Activated CD4-positive, CD25-positive, alpha-beta regulatory T cell treated with anti-CD3 and anti-CD28 coated beads, Interleukin-2, amount 50 U/mL, for 72 hours (primary cell): ENCODE data around the gene ABCC12.
"Not testable (repeated sequence)": the region's sequence is repeated elsewhere in the genome, so short reads cannot be mapped to it uniquely, and the experiment has no call there.

Source experiments
- DNase-seq: peaks from one replicate; pipeline ENCODE4 v3.0.0; 2021

ABCC12 gene

GRCh38 chr16:48155926-48156789 lies at the start of gene ABCC12:
Gene ABCC12, minus strand, starts transcription at chr16:48155993. Its CDS starts 9,569 bp downstream, at chr16:48146424.
- DNase-seq = no peak

DNA sequence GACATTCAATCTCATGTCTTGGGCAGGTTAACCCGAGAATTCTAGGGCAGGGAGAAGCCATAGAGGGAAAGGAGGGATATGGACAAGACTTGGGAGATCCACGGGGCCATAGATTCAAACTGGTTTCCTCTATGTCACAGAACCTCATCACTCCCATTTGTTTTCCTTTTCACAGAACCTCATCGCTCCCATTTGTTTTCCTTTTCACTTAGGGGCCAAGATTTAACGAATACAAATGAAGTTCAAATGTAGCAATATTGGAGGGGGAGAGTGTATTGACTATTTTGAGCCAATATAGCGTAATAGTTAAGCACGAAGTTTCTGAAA lies 49.0 kb upstream of the ABCC12 start:
- no peak for DNase-seq

DNA sequence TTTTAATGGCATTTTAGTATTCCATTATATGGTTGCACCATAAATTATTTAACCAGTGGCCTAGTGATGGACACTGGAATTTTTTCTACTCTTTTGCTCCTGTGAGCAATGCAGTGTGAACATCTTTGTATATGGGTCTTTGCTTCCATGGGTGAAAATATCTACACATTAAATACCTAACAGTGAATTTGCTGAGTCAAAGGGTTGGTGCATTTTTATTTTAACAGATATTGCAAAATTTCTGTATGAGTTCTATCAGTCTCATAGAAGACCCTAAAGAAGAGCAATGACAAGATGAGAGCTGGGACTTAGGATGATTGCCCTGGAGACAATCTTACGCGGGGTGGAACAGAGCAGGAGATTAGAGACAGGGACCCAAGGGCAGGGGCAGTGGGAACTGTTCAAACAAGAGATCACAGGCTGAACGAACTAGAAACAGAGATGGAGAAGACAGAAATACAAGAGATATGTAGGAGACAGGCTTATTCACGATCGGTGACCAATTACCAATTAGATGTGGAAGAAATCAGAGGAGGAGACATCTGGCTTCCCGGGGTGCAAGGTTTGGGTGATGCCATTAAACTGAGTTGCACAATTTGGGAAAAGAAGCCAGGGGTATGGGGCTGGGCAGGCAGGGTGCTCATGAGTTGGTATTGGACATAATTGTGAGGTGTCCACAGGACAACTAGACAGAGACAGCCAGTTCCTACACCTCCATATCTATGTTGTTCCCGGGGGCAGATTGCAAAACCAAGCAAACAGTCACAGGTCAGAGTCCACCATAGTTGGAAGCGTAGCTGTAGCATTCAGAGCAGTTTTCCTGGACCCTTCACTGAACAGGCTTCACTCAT lies 48.4 kb upstream of the ABCC12 start:
- no peak for DNase-seq

DNA sequence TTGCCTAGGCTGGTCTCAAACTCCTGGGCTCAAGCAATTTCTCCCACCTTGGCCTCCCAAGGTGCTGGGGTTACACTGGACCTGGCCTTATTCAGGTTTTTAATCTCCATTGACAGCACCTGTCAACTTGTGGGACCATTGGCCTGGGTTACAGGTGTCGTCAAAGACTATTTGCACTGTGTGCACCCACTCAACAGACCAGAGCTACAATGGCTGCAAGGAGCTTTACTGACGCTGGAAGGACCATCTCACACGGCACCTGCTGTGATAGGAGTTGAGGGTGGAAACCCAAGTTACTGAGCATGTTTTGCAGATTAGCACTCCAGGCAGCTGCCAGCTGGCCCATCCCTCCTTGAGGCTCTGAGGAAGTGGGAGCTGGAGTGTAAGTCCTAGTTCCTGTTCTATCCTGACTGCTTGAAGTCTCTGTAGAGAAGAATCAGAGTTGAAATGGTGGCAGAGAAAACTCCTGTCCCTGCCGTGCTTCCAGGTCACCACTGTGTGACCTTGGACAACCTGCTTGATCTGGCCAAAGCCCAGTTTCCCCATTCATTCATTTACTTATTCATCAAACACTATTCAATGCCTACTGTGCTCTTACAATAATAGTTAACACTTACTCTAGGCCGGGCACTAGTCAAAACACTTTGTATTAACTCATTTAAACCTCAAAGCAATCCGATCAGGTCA lies 45.9 kb upstream of the ABCC12 start:
- DNase-seq = no peak

DNA sequence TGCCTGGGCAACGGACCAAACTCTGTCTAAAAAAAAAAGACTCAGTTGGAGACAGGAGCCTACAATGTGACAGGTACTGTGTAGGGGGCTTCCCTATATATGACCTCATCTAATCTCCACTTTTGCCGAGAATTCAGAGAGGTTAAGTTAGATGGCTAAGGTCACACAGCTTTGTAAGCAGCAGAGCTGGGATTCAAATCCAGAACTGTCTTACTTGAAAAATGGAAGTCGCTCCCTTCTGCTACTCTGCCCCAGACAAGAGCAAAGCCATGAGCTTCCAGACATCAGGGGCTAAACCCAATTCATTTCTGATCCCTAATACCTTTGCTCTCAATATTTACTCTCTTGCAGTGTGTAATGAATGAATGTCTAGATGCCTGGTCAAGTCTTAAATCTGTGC lies 41.5 kb upstream of the ABCC12 start:
- no peak for DNase-seq

GRCh38 chr16:48194828-48195556 lies 39.2 kb upstream of the ABCC12 start:
- DNase-seq = no peak

DNA sequence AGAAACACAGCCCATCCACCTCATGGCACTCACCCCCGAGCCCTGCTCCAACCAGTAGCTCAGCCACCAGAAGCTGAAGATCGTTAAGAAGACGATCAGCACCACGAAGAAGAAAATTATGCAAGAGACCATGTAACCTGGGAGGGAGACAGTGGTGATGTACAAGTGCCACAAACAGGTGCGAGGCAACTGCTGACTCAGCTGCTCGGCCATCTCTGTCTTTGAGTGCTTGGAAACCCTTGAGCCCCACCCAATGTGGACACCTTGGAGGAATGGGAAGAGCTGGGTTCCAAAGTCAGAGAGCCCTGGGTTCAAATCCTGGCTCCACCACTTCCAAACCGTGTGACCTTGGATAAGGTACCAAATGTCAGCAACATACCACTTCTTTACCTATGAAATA lies 38.1 kb upstream of the ABCC12 start:
- no peak for DNase-seq

- DNase-seq = no peak
Observed at GRCh38 chr16:48188449-48189102, 32.8 kb upstream of the ABCC12 start.

GRCh38 chr16:48187779-48188178 lies 32.0 kb upstream of the ABCC12 start:
- no peak for DNase-seq

GRCh38 chr16:48184681-48185080 lies 28.9 kb upstream of the ABCC12 start:
- no peak for DNase-seq

GRCh38 chr16:48182979-48183537 lies 27.3 kb upstream of the ABCC12 start:
- DNase-seq = no peak

DNA sequence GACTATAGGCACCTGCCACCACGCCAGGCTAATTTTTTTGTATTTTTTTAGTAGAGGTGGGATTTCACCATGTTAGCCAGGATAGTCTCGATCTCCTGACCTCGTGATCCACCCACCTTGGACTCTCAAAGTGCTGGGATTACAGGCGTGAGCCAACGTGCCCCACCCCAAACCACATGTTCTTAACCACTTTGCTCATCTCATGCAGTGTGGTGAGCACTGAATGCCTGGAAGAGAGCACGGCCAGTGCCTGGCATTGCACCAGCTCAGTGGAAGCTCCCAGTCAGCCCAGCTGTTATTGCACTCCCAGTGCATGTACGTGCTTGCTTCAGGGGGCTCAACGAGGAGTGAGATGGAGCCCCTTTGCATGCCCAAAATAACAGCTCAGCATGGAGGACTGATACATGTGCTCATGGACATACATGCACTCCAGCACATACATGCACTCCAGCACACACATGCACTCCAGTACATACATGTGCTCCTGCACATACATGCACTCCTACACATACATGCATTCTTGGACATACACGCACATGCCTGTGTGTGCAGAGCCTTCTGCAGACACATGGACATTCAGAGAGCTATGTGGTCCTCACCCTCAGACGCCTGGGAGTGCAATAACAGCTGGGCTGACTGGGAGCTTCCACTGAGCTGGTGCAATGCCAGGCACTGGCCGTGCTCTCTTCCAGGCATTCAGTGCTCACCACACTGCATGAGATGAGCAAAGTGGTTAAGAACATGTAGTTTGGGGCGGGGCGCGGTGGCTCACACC lies 26.1 kb upstream of the ABCC12 start:
- DNase-seq = not testable (repeated sequence)

DNA sequence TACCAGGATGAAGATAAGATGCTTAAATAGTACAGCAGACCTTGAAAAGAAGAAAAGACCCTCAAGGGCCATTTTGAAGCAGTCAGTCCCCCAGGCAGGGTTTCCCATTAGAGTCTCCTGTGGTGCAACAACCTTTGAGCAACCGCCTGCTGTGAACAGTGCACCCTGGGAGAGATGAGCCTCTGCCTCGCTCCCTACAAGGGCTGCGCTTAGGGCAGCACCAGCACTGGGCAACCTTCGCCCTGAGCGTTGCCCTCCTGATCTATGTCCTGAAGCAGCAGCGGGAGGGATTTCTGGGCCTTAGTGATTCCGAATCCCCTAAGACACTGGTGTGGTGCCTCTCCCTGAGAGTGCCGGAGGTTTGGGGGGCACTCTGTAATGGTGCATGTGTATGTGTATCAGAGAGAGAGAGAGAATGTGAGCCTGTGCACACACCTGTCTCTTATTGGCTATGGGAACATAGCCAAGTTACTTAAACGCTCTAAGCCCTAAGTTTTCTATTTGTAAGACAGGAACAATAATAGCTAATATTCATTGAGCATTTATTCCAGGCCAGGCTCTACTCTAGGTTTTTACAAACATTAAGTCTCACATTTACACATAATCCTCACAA lies 25.2 kb upstream of the ABCC12 start:
- no peak for DNase-seq

GRCh38 chr16:48176635-48177408 lies 21.0 kb upstream of the ABCC12 start:
- no peak for DNase-seq

DNA sequence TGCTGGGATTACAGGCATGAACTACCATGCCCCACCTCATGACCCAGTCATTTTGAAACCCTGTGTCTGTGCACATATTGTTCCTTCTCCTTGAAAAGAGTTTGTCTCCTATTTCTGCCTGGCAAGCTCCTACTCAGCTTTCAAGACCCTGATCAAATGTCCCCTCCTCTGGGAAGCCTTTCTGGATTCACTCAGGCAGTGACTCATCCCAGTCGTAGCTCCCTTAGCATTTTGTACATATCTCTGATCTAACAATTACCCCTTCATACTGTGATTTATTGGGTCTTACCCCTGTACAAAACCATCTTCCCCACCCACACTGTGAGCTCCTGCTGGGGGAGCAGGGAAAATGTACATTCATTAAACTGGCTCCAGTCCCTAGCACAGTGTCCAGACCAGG lies 18.1 kb upstream of the ABCC12 start:
- no peak for DNase-seq

DNA sequence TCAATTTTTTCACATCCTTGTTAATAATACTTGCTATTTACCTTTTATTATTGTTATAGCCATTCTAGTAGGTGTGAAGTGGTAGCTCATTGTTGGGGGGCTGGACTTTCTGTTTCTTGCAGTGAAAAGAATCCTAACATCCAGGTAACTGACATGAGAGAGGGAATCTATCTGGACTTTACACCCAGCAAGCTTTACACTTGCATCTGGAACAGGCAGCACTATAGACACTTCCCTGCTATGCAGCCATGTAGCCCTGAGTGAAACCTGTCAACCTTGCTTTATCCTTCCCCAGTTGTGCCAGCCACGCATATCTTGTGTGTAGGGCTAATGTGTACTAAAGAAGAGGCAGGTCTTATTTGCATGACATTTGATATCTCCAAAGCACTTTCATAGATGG lies 16.9 kb upstream of the ABCC12 start:
- no peak for DNase-seq

- DNase-seq = no peak
Observed at GRCh38 chr16:48169896-48170295, 14.1 kb upstream of the ABCC12 start.

GRCh38 chr16:48168075-48168474 lies 12.3 kb upstream of the ABCC12 start:
- DNase-seq = no peak

GRCh38 chr16:48166617-48167016 lies 10.8 kb upstream of the ABCC12 start:
- DNase-seq = not testable (repeated sequence)
